Measurements from ENCODE around the gene PKNOX2.

DNA sequence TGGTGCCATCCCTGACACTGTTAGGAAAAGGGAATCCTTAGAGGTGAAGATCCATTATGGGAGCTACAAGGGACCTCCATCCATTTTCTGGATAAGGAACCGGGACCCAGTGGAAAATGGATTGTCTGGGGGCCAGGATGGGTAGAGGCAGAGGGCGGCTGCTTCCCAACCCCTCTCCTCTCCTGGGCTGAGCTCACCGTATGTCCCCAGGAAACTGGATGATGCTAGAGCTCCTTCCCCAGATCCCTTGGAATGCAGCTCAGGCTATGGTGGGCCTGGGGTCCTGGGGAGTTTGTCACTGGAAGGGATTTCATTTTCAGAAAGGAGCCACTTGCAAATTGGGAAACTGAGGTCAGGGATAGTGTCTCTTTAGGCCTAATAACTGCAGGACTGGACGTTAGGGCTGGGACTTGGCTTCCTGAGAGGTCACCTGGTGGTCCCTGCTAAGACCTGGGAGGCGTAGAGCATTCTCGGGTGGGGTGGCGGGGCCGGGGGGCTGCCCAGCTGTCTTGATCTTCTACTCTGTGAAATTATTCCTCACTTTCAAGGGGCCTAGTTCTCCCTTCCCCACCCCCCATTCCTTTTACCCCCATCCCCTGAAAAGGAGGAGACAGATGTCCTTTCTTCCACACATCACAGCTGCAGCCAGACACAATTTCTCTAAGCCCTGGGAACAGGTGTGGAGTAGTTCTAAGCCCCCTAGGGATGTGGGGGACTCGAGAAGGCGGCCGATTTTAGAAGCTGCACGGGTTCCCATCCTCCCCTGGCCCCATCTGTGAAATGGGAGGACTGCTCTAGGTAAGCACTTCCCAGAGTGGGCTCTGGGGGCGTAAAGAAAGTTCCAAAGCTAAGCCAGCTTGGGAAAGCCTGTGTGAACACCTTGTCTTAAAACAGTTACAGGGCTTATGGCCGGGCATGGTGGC, 99.8 kb downstream of the PKNOX2 start:
- no peak for TF ChIP-seq EP300 (IDR thresholded peaks at IDR 0.05)
- no peak for TF ChIP-seq POLR2A (IDR thresholded peaks at IDR 0.05)

Measured in gastroesophageal sphincter (tissue), 2 donors.